ENCODE measurements around the gene GREB1. TPM values are rescaled to one million over a fixed set of nuclear protein-coding genes. Genes with fewer than 3 reads are reported as not detected.

GREB1 gene
- total RNA-seq, 1 experiment from 2014 or later = 1.3 TPM

DNA sequence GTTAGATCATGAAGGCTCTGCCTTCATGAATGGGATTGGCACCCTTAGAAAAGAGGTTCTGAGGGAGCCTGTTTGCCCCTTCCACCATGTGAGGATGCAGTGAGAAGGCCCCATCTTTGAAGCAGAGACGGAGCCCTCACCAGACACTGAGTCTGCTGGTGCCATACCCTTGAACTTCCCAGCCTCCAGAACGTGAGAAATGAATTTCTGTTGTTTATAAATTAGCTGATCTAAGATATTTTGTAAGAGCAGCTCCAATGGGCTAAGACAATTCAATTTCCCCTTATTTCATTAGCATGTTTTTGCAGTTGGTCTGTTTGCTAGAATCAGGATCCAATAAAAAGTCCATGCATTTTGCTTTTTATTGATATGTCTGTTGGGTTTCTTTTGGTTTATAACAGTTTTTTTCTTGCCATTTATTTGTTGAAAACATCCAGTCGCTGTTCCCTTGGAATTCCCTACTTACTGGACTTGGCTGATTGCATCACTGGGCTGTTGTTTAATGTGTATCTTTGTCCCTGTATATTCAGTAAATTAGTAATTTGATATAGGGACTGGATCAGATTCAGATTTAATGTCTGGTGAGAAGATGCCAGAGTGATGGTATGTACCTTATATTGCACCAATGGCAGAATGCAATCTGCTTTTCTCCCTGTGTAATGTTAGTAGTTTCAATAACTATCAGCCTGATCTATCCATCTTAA is 24.0 kb upstream of the GREB1 start:
- Histone ChIP-seq H3K4me3 (ENCODE audit: low read depth, low read length, poor library complexity, severe bottlenecking) (no peak overlapping the region), H3K4me1 (ENCODE audit: insufficient read depth, low read length, poor library complexity, severe bottlenecking) (no peaks in the 10 kb centered on the region), H3K27me3 (replicated peaks; ENCODE audit: insufficient read depth, low read depth, low read length, poor library complexity) (no peaks in the 10 kb centered on the region), H3K27ac (ENCODE audit: low read depth, low read length, poor library complexity, severe bottlenecking) (no peak overlapping the region), H3K36me3 (ENCODE audit: insufficient read depth, low read length, poor library complexity, severe bottlenecking) (no peaks in the 10 kb centered on the region), H3K9me3 (ENCODE audit: low read depth, low read length, poor library complexity, severe bottlenecking) (no peaks in the 10 kb centered on the region)
- ChIA-PET CTCF (no interaction called here), POLR2A (ENCODE audit: low non-redundant PET) (no interaction called here)
- intact Hi-C loops (cut with micrococcal nuclease; ENCODE audit: unreplicated experiment) = no loop called here
- BruUV-seq (replicated peaks) = no TSS peak
- TF ChIP-seq, protein P1, sequence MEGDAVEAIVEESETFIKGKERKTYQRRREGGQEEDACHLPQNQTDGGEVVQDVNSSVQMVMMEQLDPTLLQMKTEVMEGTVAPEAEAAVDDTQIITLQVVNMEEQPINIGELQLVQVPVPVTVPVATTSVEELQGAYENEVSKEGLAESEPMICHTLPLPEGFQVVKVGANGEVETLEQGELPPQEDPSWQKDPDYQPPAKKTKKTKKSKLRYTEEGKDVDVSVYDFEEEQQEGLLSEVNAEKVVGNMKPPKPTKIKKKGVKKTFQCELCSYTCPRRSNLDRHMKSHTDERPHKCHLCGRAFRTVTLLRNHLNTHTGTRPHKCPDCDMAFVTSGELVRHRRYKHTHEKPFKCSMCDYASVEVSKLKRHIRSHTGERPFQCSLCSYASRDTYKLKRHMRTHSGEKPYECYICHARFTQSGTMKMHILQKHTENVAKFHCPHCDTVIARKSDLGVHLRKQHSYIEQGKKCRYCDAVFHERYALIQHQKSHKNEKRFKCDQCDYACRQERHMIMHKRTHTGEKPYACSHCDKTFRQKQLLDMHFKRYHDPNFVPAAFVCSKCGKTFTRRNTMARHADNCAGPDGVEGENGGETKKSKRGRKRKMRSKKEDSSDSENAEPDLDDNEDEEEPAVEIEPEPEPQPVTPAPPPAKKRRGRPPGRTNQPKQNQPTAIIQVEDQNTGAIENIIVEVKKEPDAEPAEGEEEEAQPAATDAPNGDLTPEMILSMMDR (conservative IDR thresholded peaks at IDR 0.05; ENCODE audit: low read depth, low read length) = no peak
- TF ChIP-seq EZH2 (IDR thresholded peaks at IDR 0.05; ENCODE audit: borderline replicate concordance, low read depth, low read length, poor library complexity, severe bottlenecking) = no peak
- no peak for DNase-seq (ENCODE audit: low spot score)

DNA sequence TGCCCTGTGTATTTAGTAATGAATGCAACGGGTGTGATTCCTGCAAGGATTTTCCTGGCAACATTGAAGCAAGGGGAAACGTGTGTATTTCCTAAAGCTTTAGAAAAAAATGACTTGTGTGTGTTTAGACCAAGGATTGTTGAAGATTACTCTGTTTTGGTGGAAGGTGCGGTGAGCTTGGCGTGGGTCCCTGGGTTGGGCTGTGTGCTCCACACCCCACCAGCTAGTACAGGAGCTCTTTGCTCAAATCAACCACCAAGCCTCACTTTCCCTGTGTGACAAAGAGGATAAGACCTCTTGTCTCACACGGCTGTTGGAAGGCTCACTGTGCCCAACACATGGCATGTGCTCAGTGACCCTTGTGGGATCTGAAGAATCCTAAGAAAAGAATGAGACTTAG is 21.4 kb upstream of the GREB1 start:
- no TSS peak for BruUV-seq (replicated peaks)
- Histone ChIP-seq H3K4me1 (ENCODE audit: insufficient read depth, low read length, poor library complexity, severe bottlenecking) (no peaks in the 10 kb centered on the region), H3K4me3 (ENCODE audit: low read depth, low read length, poor library complexity, severe bottlenecking) (no peak overlapping the region), H3K9me3 (ENCODE audit: low read depth, low read length, poor library complexity, severe bottlenecking) (no peaks in the 10 kb centered on the region), H3K27ac (ENCODE audit: low read depth, low read length, poor library complexity, severe bottlenecking) (no peak overlapping the region), H3K27me3 (replicated peaks; ENCODE audit: insufficient read depth, low read depth, low read length, poor library complexity) (no peaks in the 10 kb centered on the region), H3K36me3 (ENCODE audit: insufficient read depth, low read length, poor library complexity, severe bottlenecking) (no peaks in the 10 kb centered on the region)
- POLR2A ChIA-PET (ENCODE audit: low non-redundant PET) = no interaction called here
- DNase-seq (ENCODE audit: low spot score) = no peak
- intact Hi-C loops (cut with micrococcal nuclease; ENCODE audit: unreplicated experiment) = no loop called here
- CTCF ChIA-PET = interaction anchor here (0.9 kb wide), 1 partner anchor 72 kb away, joined by 3 read pairs; no protein-coding TSS in a partner anchor
- TF ChIP-seq, protein P1 (conservative IDR thresholded peaks at IDR 0.05; ENCODE audit: low read depth, low read length) = no peak
- no peak for TF ChIP-seq EZH2 (IDR thresholded peaks at IDR 0.05; ENCODE audit: borderline replicate concordance, low read depth, low read length, poor library complexity, severe bottlenecking)

DNA sequence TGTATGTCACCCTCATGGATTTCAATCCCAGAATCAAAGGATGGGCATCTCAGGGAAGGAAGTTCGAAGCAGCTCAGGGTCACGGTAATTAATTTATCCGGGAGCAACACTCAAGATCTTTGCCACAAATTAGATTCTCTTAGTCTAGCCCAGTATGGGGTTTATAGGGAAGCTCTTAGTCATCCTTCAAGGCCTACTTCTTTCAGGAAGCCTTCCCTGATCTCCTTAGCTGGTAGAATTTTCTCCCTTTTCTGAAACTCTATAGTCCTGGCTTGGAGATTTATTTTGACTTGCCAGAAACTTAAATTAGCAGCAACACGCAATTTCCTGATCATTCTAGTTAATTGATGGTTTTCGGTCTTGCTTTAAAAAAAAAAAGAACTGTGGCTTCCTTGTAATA is 20.5 kb upstream of the GREB1 start:
- H3K9me3 ChIP-seq (ENCODE audit: low read depth, low read length, poor library complexity, severe bottlenecking) = no peaks in the 10 kb centered on the region
- POLR2A ChIA-PET (ENCODE audit: low non-redundant PET) = interaction anchor here (0.8 kb wide), 1 partner anchor 526 kb away, joined by 5 read pairs; no protein-coding TSS in a partner anchor
- no peak for DNase-seq (ENCODE audit: low spot score)
- H3K36me3 ChIP-seq (ENCODE audit: insufficient read depth, low read length, poor library complexity, severe bottlenecking) = no peaks in the 10 kb centered on the region
- no peaks in the 10 kb centered on the region for H3K4me1 ChIP-seq (ENCODE audit: insufficient read depth, low read length, poor library complexity, severe bottlenecking)
- intact Hi-C loops (cut with micrococcal nuclease; ENCODE audit: unreplicated experiment) = no loop called here
- H3K4me3 ChIP-seq (ENCODE audit: low read depth, low read length, poor library complexity, severe bottlenecking) = no peak overlapping the region
- CTCF ChIA-PET = interaction anchor here (0.9 kb wide), 1 partner anchor 70 kb away, joined by 3 read pairs; no protein-coding TSS in a partner anchor
- no peak for TF ChIP-seq EZH2 (IDR thresholded peaks at IDR 0.05; ENCODE audit: borderline replicate concordance, low read depth, low read length, poor library complexity, severe bottlenecking)
- TF ChIP-seq, protein P1 (conservative IDR thresholded peaks at IDR 0.05; ENCODE audit: low read depth, low read length) = no peak
- H3K27ac ChIP-seq (ENCODE audit: low read depth, low read length, poor library complexity, severe bottlenecking) = no peak overlapping the region
- no peaks in the 10 kb centered on the region for H3K27me3 ChIP-seq (replicated peaks; ENCODE audit: insufficient read depth, low read depth, low read length, poor library complexity)
- BruUV-seq (replicated peaks) = no TSS peak
